ENCODE results near the gene ZFHX3. TPM values are rescaled to one million over a fixed set of nuclear protein-coding genes. Genes with fewer than 3 reads are reported as not detected.

Gene ZFHX3
- polyA plus RNA-seq, 1 donor from 2014 or later, result 26.4 TPM

DNA sequence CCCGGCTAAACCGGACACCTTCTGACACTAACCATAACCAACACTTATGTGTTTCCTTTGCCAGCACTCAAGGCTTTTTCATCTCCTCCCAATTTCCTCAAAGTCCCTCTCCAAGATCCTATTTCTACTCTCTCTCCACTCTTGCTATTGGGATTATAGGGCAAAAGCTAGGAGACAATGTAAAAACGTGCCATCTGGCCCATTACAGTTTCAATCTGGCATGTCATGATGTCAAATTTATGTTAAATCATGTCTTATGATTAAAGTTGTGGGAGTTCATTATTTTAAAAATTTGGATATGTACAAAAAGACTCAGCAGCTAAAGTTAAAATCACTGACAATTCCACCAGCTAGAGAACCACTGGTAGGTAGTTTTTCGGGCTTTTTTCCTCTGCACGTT lies 77.3 kb downstream of the ZFHX3 start:
- Histone ChIP-seq H2AFZ (ENCODE audit: low read depth, low read length) (no peak overlapping the region), H3K9me3 (ENCODE audit: low read length) (no peaks in the 10 kb centered on the region), H3K27ac (ENCODE audit: low read length) (no peak overlapping the region), H3K36me3 (ENCODE audit: insufficient read depth, low read length) (no peaks in the 10 kb centered on the region), H3K9ac (ENCODE audit: low read length) (no peak overlapping the region), H3K4me2 (ENCODE audit: low read length) (no peak overlapping the region), H3K27me3 (ENCODE audit: insufficient read depth, low read depth, low read length) (no peaks in the 10 kb centered on the region), H4K20me1 (ENCODE audit: insufficient read depth) (peaks cover 91% of the 10 kb centered on the region), H3K9me2 (ENCODE audit: insufficient read depth, low read length) (no peaks in the 10 kb centered on the region), H3K79me2 (replicated peaks; ENCODE audit: insufficient read depth, low read length) (peaks cover 99% of the 10 kb centered on the region), H3K4me3 (ENCODE audit: low read length) (no peak overlapping the region), H3F3A (ENCODE audit: insufficient read depth, low read length, poor library complexity, severe bottlenecking) (peaks cover 6% of the 10 kb centered on the region)
- TF ChIP-seq EP300 (conservative IDR thresholded peaks at IDR 0.05; ENCODE audit: poor library complexity, severe bottlenecking), result no peak

DNA sequence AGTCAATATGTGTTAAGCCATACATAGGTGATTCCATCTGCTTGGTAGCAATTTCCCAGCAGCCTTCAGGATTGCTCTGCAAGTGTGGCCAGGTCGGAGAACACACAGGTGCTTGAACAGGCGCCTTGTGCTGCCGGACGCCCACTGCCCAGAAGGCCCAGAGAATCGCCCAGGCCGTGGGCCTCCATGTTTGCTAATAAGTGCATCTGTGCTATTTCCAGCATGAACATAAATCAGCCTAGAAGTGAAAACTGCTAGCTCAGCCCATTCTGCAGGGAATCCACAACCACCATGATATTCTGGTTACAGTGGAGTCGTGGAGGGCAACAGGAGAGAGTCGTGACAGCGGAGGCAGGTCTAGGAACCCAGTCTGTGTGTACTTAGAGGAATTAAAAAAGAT lies 78.1 kb downstream of the ZFHX3 start:
- no peaks in the 10 kb centered on the region for H3K36me3 ChIP-seq (ENCODE audit: insufficient read depth, low read length)
- peaks cover 91% of the 10 kb centered on the region for H4K20me1 ChIP-seq (ENCODE audit: insufficient read depth)
- no peak overlapping the region for H3K9ac ChIP-seq (ENCODE audit: low read length)
- TF ChIP-seq EZH2 (IDR thresholded peaks at IDR 0.05; ENCODE audit: borderline replicate concordance, insufficient read depth, low read length, poor library complexity, severe bottlenecking) (no peak), EP300 (conservative IDR thresholded peaks at IDR 0.05; ENCODE audit: poor library complexity, severe bottlenecking) (no peak), TAF1 (IDR thresholded peaks at IDR 0.05; ENCODE audit: low read depth) (no peak), SMC3 (conservative IDR thresholded peaks at IDR 0.05; ENCODE audit: poor library complexity) (no peak), MXI1 (conservative IDR thresholded peaks at IDR 0.05; ENCODE audit: poor library complexity, severe bottlenecking) (no peak), RAD21 (conservative IDR thresholded peaks at IDR 0.05) (no peak)
- TF ChIP-seq, protein P1, sequence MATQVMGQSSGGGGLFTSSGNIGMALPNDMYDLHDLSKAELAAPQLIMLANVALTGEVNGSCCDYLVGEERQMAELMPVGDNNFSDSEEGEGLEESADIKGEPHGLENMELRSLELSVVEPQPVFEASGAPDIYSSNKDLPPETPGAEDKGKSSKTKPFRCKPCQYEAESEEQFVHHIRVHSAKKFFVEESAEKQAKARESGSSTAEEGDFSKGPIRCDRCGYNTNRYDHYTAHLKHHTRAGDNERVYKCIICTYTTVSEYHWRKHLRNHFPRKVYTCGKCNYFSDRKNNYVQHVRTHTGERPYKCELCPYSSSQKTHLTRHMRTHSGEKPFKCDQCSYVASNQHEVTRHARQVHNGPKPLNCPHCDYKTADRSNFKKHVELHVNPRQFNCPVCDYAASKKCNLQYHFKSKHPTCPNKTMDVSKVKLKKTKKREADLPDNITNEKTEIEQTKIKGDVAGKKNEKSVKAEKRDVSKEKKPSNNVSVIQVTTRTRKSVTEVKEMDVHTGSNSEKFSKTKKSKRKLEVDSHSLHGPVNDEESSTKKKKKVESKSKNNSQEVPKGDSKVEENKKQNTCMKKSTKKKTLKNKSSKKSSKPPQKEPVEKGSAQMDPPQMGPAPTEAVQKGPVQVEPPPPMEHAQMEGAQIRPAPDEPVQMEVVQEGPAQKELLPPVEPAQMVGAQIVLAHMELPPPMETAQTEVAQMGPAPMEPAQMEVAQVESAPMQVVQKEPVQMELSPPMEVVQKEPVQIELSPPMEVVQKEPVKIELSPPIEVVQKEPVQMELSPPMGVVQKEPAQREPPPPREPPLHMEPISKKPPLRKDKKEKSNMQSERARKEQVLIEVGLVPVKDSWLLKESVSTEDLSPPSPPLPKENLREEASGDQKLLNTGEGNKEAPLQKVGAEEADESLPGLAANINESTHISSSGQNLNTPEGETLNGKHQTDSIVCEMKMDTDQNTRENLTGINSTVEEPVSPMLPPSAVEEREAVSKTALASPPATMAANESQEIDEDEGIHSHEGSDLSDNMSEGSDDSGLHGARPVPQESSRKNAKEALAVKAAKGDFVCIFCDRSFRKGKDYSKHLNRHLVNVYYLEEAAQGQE (IDR thresholded peaks at IDR 0.05; ENCODE audit: borderline replicate concordance), result no peak
- TF ChIP-seq, protein P2, sequence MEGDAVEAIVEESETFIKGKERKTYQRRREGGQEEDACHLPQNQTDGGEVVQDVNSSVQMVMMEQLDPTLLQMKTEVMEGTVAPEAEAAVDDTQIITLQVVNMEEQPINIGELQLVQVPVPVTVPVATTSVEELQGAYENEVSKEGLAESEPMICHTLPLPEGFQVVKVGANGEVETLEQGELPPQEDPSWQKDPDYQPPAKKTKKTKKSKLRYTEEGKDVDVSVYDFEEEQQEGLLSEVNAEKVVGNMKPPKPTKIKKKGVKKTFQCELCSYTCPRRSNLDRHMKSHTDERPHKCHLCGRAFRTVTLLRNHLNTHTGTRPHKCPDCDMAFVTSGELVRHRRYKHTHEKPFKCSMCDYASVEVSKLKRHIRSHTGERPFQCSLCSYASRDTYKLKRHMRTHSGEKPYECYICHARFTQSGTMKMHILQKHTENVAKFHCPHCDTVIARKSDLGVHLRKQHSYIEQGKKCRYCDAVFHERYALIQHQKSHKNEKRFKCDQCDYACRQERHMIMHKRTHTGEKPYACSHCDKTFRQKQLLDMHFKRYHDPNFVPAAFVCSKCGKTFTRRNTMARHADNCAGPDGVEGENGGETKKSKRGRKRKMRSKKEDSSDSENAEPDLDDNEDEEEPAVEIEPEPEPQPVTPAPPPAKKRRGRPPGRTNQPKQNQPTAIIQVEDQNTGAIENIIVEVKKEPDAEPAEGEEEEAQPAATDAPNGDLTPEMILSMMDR (IDR thresholded peaks at IDR 0.05; ENCODE audit: poor library complexity, severe bottlenecking), result no peak
- H3K27ac ChIP-seq (ENCODE audit: low read length), result no peak overlapping the region
- H2AFZ ChIP-seq (ENCODE audit: low read depth, low read length), result no peak overlapping the region
- no peak overlapping the region for H3K4me2 ChIP-seq (ENCODE audit: low read length)
- H3K9me2 ChIP-seq (ENCODE audit: insufficient read depth, low read length), result no peaks in the 10 kb centered on the region
- no peak overlapping the region for H3K4me3 ChIP-seq (ENCODE audit: low read length)
- no peaks in the 10 kb centered on the region for H3K27me3 ChIP-seq (ENCODE audit: insufficient read depth, low read depth, low read length)
- H3K79me2 ChIP-seq (replicated peaks; ENCODE audit: insufficient read depth, low read length), result peaks cover 97% of the 10 kb centered on the region
- H3F3A ChIP-seq (ENCODE audit: insufficient read depth, low read length, poor library complexity, severe bottlenecking), result peaks cover 6% of the 10 kb centered on the region
- no peaks in the 10 kb centered on the region for H3K9me3 ChIP-seq (ENCODE audit: low read length)

DNA sequence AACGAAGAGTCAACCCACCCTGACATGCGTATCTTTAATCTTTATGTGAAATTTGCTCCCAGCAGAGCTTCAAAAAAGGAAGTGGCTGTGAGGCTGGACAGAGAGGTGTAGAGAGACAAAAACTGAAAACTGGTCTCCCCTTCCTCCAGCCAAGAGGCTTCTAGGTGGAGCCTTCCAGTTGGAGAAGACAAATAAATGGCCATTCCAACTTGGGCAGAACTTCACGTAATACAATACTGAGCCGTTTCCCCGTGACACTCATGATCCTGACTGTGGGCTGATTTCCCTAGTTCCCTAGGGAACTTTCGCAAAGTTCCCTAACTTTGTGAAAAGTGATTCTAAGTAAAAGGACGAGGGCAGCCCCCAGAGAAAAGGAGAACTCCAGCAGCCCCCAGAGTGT lies 78.8 kb downstream of the ZFHX3 start:
- peaks cover 97% of the 10 kb centered on the region for H3K79me2 ChIP-seq (replicated peaks; ENCODE audit: insufficient read depth, low read length)
- H4K20me1 ChIP-seq (ENCODE audit: insufficient read depth), result peaks cover 92% of the 10 kb centered on the region

More for the DNA sequence above, 78.8 kb downstream of the ZFHX3 start:
- no peak overlapping the region for H2AFZ ChIP-seq (ENCODE audit: low read depth, low read length)
- no peak overlapping the region for H3K9ac ChIP-seq (ENCODE audit: low read length)
- no peaks in the 10 kb centered on the region for H3K27me3 ChIP-seq (ENCODE audit: insufficient read depth, low read depth, low read length)
- no peaks in the 10 kb centered on the region for H3K9me3 ChIP-seq (ENCODE audit: low read length)
- H3F3A ChIP-seq (ENCODE audit: insufficient read depth, low read length, poor library complexity, severe bottlenecking), result peaks cover 6% of the 10 kb centered on the region
- H3K27ac ChIP-seq (ENCODE audit: low read length), result no peak overlapping the region
- TF ChIP-seq EP300 (conservative IDR thresholded peaks at IDR 0.05; ENCODE audit: poor library complexity, severe bottlenecking) (no peak), POLR2AphosphoS5 (IDR thresholded peaks at IDR 0.05) (no peak), RAD21 (conservative IDR thresholded peaks at IDR 0.05) (no peak), TAF1 (IDR thresholded peaks at IDR 0.05; ENCODE audit: low read depth) (no peak), SMC3 (conservative IDR thresholded peaks at IDR 0.05; ENCODE audit: poor library complexity) (no peak), MXI1 (conservative IDR thresholded peaks at IDR 0.05; ENCODE audit: poor library complexity, severe bottlenecking) (no peak), EZH2 (IDR thresholded peaks at IDR 0.05; ENCODE audit: borderline replicate concordance, insufficient read depth, low read length, poor library complexity, severe bottlenecking) (no peak)
- TF ChIP-seq, protein P2 (IDR thresholded peaks at IDR 0.05; ENCODE audit: poor library complexity, severe bottlenecking), result no peak
- TF ChIP-seq, protein P1 (IDR thresholded peaks at IDR 0.05; ENCODE audit: borderline replicate concordance), result no peak
- no peaks in the 10 kb centered on the region for H3K36me3 ChIP-seq (ENCODE audit: insufficient read depth, low read length)
- no peaks in the 10 kb centered on the region for H3K9me2 ChIP-seq (ENCODE audit: insufficient read depth, low read length)
- no peak overlapping the region for H3K4me2 ChIP-seq (ENCODE audit: low read length)
- H3K4me3 ChIP-seq (ENCODE audit: low read length), result no peak overlapping the region

Measured in neural cell (in vitro differentiated cells).